Heart left ventricle (tissue), 16 donors: Measurements from ENCODE around the gene SHMT2. TPM values are rescaled to one million over a fixed set of nuclear protein-coding genes. Genes with fewer than 3 reads are reported as not detected.

Source experiments
- ATAC-seq, 4 donors: fragments of 200-7000 bp; cut with Tn5 transposase; one replicate each; pipeline ENCODE4 v1.9.1; 2020 to 2022; ENCODE audit warnings: moderate library complexity in 4 of 4, mild to moderate bottlenecking in 3 of 4, moderate number of reproducible peaks in 1 of 4
- DNase-seq, 5 donors: peaks; one replicate each; pipeline ENCODE4 v3.0.0-alpha.2; 2020
- H3K27ac ChIP-seq, 12 donors: fragments of 200-600 bp; sonication (generic) in 4 of 12; one replicate each; pipeline versions ENCODE4 v1.5.0 to v1.8.0; 2016 to 2022; ENCODE audit warnings: mild to moderate bottlenecking in 2 of 12
- H3K27me3 ChIP-seq, 9 donors: fragments of 200-600 bp; sonication (generic) in 2 of 9; one replicate each; pipeline versions ENCODE4 v1.5.1 to v1.8.0; 2016 to 2022; ENCODE audit warnings: mild to moderate bottlenecking in 3 of 9
- H3K36me3 ChIP-seq, 9 donors: fragments of 200-600 bp; sonication (generic) in 2 of 9; one replicate each; pipeline versions ENCODE4 v1.5.0 to v1.8.0; 2018 to 2022; ENCODE audit warnings: mild to moderate bottlenecking in 2 of 9
- H3K4me1 ChIP-seq, 12 donors: fragments of 200-600 bp; sonication (generic) in 4 of 12; one replicate each; pipeline versions ENCODE4 v1.5.0 to v1.8.0; 2016 to 2022; ENCODE audit warnings: mild to moderate bottlenecking in 3 of 12
- H3K4me3 ChIP-seq, 12 donors: fragments of 200-600 bp; sonication (generic) in 4 of 12; one replicate each; pipeline versions ENCODE4 v1.5.0 to v1.8.0; 2017 to 2022; ENCODE audit warnings: mild to moderate bottlenecking in 9 of 12, moderate library complexity in 4 of 12
- H3K9me3 ChIP-seq, 12 donors: fragments of 200-600 bp; sonication (generic) in 4 of 12; one replicate each; pipeline versions ENCODE4 v1.5.0 to v1.8.0; 2016 to 2022; ENCODE audit warnings: mild to moderate bottlenecking in 1 of 12
- POLR2A ChIP-seq, 2 donors: fragments of 450-650 bp; IDR thresholded peaks; one replicate each; pipeline ENCODE4 v1.6.1; 2017; ENCODE audit warnings: antibody characterized with exemption in 2 of 2, mild to moderate bottlenecking in 2 of 2, moderate library complexity in 2 of 2
- WGBS, 4 donors: extraction: QIAGEN DNeasy Blood & Tissue Kit in 2 of 4; methylation state at CpG; one replicate each; pipeline versions ENCODE4 v1.1.5 to v1.1.7; 2013 to 2018; 5-methylcytosine and 5-hydroxymethylcytosine counted together
- intact Hi-C, 10 donors: fragments of 100-400 bp; cut with DNase I; formaldehyde crosslinking; loops; one replicate each; pipeline versions ENCODE4 v1.11.1 to v1.14.2; 2022
- polyA plus RNA-seq, 2 donors: library from polyadenylated mRNA; stranded (reverse); fragments of 200-250 nt; gene quantifications; one replicate each; pipeline ENCODE4 v1.2.3, GENCODE V29; 2013
- total RNA-seq, 9 donors: library from RNA; depleted of rRNA in 2 of 9; stranded (reverse); fragments of >200 nt in 2 of 9; fragmentation: NEBNext Ultra II Directional in 3 of 9; extraction: Animal tissue kit (Norgen Biotek cat#: 25700) in 3 of 9; gene quantifications; one replicate each; pipeline versions ENCODE4 v1.1.0 to v1.2.4, GENCODE V29; 2016 to 2023
- TF ChIP-seq, protein P1 (sequence below), 12 donors: fragments of 200-600 bp; sonication (generic) in 4 of 12; IDR thresholded peaks; one replicate each; pipeline versions ENCODE4 v1.5.0 to v1.8.0; 2018 to 2022; ENCODE audit warnings: antibody characterized with exemption in 12 of 12, mild to moderate bottlenecking in 5 of 12
- donor health status: ischemic (EF 13 %, LVEDD 7.1; RV severe dilation, severe dysfunction).
- donor health status: healthy with polysubstance abuse.
- donor health status: DM: no; HTN: yes; CAD: no.
- donor health status: DM: no; HTN: no; CAD: no.
- donor health status: ischemic (EF 25% LVEDD 6.9; RV normal size, moderate dysfunction).
- donor health status: ischemic (EF 25% LVEDD 5.7; RV mildly dilated, moderate dysfunction).
- donor health status: healthy.
- donor health status: DM: yes; HTN: yes; CAD: no.
- donor health status: ischemic (EF 35%, LVEDD 5.7; RV mildly dilated, moderate dysfunction).
- donor health status: nonischemic (EF 11% LVEDD 7.7; RV severe dilation, severe dysfunction).
- donor health status: DM: yes; HTN: yes; CAD: no.
- donor health status: PGD.
- donor health status: ischemic (EF 29% LVEDD 5.4; RV normal size, mild dysfunction).
- donor health status: nonischemic (EF 23%, LVEDD 6.1; RV moderate dilation, normal function).

Gene SHMT2
- total and polyA plus RNA-seq, 11 donors: 15.9 to 76.5 (median 35.5) TPM

DNA sequence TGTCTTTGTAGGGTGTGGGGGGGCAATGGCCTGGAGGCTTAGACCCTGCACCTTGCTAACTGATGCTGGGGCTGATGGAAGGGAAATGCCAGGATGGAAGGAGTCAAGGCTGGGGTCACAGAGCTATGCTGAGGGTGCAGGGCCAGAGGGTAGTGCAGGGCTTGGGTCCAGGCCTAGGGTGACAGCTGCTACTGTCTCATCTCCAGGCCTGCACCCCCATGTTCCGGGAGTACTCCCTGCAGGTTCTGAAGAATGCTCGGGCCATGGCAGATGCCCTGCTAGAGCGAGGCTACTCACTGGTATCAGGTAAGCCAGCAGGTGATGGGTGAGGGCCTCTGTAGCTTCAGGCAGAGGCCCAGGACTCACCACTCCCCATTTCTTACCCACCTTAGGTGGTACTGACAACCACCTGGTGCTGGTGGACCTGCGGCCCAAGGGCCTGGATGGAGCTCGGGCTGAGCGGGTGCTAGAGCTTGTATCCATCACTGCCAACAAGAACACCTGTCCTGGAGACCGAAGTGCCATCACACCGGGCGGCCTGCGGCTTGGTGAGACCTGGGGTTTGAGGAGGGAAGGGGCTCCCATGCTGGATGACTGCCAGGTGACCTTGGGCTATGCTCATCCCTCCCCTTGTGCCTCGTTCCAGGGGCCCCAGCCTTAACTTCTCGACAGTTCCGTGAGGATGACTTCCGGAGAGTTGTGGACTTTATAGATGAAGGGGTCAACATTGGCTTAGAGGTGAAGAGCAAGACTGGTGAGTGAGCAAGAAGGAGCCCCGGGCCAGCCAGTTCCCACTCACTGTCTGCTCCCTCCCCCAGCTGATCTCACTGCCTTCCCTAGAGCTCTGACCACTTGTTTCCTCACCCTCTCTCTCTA lies 4.1 kb downstream of the SHMT2 start:
- peak in 2 of 4 donors; percentile 8 to 28 for ATAC-seq
- no peak overlapping the region for H3K4me3 ChIP-seq
- TF ChIP-seq POLR2A (IDR thresholded peaks at IDR 0.05): no peak
- TF ChIP-seq, protein P1, sequence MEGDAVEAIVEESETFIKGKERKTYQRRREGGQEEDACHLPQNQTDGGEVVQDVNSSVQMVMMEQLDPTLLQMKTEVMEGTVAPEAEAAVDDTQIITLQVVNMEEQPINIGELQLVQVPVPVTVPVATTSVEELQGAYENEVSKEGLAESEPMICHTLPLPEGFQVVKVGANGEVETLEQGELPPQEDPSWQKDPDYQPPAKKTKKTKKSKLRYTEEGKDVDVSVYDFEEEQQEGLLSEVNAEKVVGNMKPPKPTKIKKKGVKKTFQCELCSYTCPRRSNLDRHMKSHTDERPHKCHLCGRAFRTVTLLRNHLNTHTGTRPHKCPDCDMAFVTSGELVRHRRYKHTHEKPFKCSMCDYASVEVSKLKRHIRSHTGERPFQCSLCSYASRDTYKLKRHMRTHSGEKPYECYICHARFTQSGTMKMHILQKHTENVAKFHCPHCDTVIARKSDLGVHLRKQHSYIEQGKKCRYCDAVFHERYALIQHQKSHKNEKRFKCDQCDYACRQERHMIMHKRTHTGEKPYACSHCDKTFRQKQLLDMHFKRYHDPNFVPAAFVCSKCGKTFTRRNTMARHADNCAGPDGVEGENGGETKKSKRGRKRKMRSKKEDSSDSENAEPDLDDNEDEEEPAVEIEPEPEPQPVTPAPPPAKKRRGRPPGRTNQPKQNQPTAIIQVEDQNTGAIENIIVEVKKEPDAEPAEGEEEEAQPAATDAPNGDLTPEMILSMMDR (IDR thresholded peaks at IDR 0.05): no peak
- 83 to 86% (median 83%) methylated on average over 14 to 15 of the region's 15 CpGs for WGBS, 4 donors
- H3K27ac ChIP-seq: peak overlapping the region in 7 of 12 donors; percentile 61 to 88 (median 79)
- H3K4me1 ChIP-seq: peaks cover 0 to 83% (median 28%) of the 10 kb centered on the region in 12 donors
- H3K9me3 ChIP-seq: no peaks in the 10 kb centered on the region
- peak in 3 of 5 donors; percentile 30 to 51 (median 31) for DNase-seq
- H3K27me3 ChIP-seq: peaks cover 0 to 32% (median 12%) of the 10 kb centered on the region in 9 donors
- intact Hi-C loops: no loop called here
- H3K36me3 ChIP-seq: peaks cover 0 to 40% (median 29%) of the 10 kb centered on the region in 9 donors

DNA sequence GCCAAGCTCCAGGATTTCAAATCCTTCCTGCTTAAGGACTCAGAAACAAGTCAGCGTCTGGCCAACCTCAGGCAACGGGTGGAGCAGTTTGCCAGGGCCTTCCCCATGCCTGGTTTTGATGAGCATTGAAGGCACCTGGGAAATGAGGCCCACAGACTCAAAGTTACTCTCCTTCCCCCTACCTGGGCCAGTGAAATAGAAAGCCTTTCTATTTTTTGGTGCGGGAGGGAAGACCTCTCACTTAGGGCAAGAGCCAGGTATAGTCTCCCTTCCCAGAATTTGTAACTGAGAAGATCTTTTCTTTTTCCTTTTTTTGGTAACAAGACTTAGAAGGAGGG lies 4.7 kb downstream of the SHMT2 start:
- Histone ChIP-seq H3K36me3 (peaks cover 0 to 40% (median 29%) of the 10 kb centered on the region in 9 donors), H3K4me1 (peaks cover 0 to 83% (median 30%) of the 10 kb centered on the region in 12 donors), H3K4me3 (peak overlapping the region in 4 of 12 donors; percentile 12 to 62 (median 36)), H3K27me3 (peaks cover 0 to 36% (median 12%) of the 10 kb centered on the region in 9 donors), H3K9me3 (no peaks in the 10 kb centered on the region), H3K27ac (peak overlapping the region in 10 of 12 donors; percentile 8 to 88 (median 76))
- TF ChIP-seq POLR2A (IDR thresholded peaks at IDR 0.05): no peak
- TF ChIP-seq, protein P1 (IDR thresholded peaks at IDR 0.05): no peak
- no peak for DNase-seq
- intact Hi-C loops: no loop called here
- WGBS, 4 donors: 76 to 84% (median 81%) methylated on average over 3 of the region's 3 CpGs
- no peak for ATAC-seq

DNA sequence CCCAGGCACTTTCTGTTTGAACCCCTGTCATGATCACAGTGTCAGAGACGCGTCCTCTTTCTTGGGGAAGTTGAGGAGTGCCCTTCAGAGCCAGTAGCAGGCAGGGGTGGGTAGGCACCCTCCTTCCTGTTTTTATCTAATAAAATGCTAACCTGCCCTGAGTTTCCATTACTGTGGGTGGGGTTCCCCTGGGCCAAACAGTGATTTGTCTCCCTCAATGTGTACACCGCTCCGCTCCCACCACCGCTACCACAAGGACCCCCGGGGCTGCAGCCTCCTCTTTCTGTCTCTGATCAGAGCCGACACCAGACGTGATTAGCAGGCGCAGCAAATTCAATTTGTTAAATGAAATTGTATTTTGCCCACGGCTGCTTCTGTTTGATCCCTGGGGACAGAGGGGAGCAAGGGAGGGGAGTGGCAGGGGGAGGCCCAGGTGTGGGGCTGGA lies 5.1 kb downstream of the SHMT2 start:
- Histone ChIP-seq H3K36me3 (peaks cover 0 to 40% (median 29%) of the 10 kb centered on the region in 9 donors), H3K27me3 (peaks cover 0 to 36% (median 12%) of the 10 kb centered on the region in 9 donors), H3K9me3 (no peaks in the 10 kb centered on the region), H3K4me1 (peaks cover 0 to 85% (median 31%) of the 10 kb centered on the region in 12 donors), H3K27ac (peak overlapping the region in 10 of 12 donors; percentile 8 to 88 (median 76)), H3K4me3 (peak overlapping the region in 9 of 12 donors; percentile 3 to 62 (median 53))
- WGBS, 4 donors: 75 to 84% (median 77%) methylated on average over 10 of the region's 10 CpGs
- intact Hi-C loops: loop anchor here in 1 of 10 donors (5.0 kb wide), 1 partner anchor 107 kb away; the partner anchor contains the start of gene LRP1
- ATAC-seq (no peak), DNase-seq (peak in 1 of 5 donors; percentile 57)
- TF ChIP-seq POLR2A (IDR thresholded peaks at IDR 0.05): no peak

DNA sequence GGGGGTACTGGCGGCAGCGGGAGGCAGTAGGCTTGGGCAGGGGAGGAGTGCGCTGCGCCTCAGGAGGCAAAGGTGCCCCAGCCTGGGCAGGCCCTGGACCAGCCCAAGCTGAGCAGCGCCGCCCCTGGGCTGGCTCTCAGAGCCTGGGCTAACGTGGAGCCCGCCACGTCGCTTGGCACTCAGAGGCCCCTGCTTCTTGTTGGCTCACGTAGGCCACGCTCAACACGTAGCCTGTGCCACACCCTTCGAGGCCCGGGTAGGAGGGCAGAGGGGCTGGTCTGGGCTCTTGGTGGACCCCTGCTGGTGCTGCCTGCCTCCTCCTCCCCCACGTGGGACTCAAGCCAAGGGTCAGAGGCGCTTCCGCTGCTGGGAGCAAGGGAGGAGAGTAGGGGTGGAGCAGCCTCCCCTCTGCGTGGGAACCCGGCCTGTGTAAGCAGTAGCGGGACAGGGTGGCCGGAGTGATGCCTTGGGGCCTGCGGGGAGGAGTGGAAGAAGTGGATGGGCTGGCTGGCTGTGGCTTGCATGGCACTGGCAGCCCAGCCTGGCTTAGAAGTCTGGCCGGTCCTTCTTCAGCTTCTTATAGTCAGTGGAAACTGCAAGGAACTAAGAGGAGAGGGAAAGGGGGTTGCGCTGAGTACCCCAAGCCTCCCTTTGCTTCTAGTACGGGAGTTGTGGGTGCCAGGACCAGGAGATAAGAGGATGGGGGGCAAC lies 5.7 kb downstream of the SHMT2 start:
- TF ChIP-seq, protein P1 (IDR thresholded peaks at IDR 0.05): peak in 4 of 12 donors; percentile 8 to 33 (median 22)
- peak in 1 of 2 donors; percentile 31 for TF ChIP-seq POLR2A (IDR thresholded peaks at IDR 0.05)
- ATAC-seq: peak in 3 of 4 donors; percentile 34 to 46 (median 38)
- WGBS, 4 donors: 62 to 69% (median 66%) methylated on average over 22 to 26 of the region's 26 CpGs
- Histone ChIP-seq H3K4me3 (peak overlapping the region in 11 of 12 donors; percentile 10 to 66 (median 53)), H3K27me3 (peaks cover 0 to 40% (median 12%) of the 10 kb centered on the region in 9 donors), H3K27ac (peak overlapping the region in 11 of 12 donors; percentile 57 to 88 (median 72)), H3K36me3 (peaks cover 0 to 40% (median 29%) of the 10 kb centered on the region in 9 donors), H3K4me1 (peaks cover 0 to 86% (median 33%) of the 10 kb centered on the region in 12 donors), H3K9me3 (no peaks in the 10 kb centered on the region)
- peak; percentile 77 to 87 (median 85) for DNase-seq
- intact Hi-C loops: loop anchor here in 1 of 10 donors (5.0 kb wide), 1 partner anchor 108 kb away; the partner anchor contains the start of gene LRP1
